Measurements from ENCODE around the gene COL3A1.

The COL3A1 gene

DNA sequence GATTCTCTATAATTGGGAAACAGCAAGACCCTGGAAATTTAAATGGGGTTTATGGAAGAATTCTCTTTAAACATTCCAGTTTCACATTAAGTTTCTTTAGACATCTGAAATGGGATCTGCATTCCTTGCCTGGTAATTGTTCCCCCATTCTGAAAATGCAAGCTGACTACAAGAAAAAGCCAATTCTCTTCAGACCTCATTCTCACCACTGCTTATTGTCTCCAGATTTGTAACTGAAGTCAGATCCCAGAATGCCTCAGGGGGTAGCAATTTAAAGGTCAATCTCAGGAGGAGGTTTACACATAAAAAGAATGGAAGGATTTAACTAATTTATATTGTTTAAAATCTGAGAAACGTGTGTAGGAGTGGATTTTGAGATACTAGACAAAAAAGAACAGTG, 41.2 kb downstream of the COL3A1 start:
- no peak for DNase-seq (ENCODE audit: low read depth)

DNA sequence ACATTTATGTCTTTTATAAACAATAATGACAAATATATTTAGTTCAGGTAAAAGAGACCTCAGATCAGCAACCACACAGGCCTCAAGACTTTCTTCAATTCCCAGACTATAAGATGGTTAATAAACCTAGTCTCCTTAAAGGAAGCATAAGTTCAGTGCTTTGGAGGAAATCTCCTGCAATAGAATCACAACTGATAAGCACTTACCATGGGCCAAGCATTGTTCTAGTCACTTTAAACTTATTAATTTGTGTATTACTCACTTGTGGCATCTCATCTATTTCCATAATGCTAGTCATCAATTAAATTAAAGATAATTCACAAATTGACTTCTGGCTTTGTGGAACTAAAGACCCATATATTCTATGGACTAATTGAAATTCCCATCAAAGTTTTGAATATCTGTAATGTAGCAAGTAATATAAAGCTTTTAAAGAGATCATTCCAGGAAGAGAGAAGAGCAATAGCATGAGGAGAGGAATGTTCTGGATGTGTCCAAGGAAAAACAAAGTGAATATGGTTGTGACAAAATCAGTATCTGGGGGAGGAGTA, 42.2 kb downstream of the COL3A1 start:
- DNase-seq (ENCODE audit: low read depth), result no peak

- DNase-seq (ENCODE audit: low read depth), result no peak
Observed at GRCh38 chr2:189018631-189019030, 44.5 kb downstream of the COL3A1 start.

DNA sequence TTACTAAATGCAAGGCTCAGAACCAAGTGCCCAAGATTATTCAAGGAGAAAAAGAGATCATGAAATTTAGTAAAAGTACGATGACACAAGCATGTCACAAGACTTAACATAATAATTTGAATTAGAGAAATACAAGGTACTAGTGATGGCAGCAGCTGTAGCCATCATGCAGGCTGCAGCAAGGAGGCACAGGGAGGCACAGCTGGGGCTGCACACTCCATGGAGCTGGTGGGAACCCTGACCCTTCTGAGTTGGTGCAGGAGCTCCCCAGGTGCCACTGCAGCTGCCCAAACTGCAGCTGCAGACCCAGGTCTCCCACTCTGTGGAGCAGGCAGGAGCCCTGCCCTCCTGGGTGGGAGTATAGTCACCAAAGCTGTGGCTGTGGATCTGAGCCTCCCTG, 46.0 kb downstream of the COL3A1 start:
- DNase-seq (ENCODE audit: low read depth), result no peak

- peak; percentile 91 for DNase-seq (ENCODE audit: low read depth)
Observed at GRCh38 chr2:189022053-189022481, 47.9 kb downstream of the COL3A1 start.

GRCh38 chr2:189022492-189022891, 48.3 kb downstream of the COL3A1 start:
- peak; percentile 94 for DNase-seq (ENCODE audit: low read depth)

- no peak for DNase-seq (ENCODE audit: low read depth)
Observed at GRCh38 chr2:189024901-189025618, 50.9 kb downstream of the COL3A1 start.

- no peak for DNase-seq (ENCODE audit: low read depth)
Observed at GRCh38 chr2:189037518-189037917, 63.3 kb downstream of the COL3A1 start.

- no peak for DNase-seq (ENCODE audit: low read depth)
Observed at GRCh38 chr2:189045836-189046235, 71.7 kb downstream of the COL3A1 start.

DNA sequence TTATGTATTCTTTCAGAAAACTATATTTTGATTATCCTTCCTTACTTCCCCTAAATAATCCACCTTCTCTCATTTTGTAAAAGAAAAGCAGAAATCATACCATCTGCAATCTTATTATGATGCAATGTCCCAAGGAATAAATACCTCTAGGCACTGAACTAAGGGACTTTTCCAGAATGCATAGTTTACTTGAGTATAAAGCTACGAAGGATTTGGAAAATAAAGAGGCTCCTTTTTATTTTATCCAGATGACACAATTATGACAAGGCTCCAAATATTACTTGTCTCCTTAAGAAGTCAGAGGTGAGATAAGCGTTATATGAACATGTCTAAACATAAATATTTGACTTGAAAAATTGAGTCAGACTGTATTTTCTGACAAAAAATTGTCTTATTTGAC, 72.1 kb downstream of the COL3A1 start:
- DNase-seq (ENCODE audit: low read depth), result no peak

DNA sequence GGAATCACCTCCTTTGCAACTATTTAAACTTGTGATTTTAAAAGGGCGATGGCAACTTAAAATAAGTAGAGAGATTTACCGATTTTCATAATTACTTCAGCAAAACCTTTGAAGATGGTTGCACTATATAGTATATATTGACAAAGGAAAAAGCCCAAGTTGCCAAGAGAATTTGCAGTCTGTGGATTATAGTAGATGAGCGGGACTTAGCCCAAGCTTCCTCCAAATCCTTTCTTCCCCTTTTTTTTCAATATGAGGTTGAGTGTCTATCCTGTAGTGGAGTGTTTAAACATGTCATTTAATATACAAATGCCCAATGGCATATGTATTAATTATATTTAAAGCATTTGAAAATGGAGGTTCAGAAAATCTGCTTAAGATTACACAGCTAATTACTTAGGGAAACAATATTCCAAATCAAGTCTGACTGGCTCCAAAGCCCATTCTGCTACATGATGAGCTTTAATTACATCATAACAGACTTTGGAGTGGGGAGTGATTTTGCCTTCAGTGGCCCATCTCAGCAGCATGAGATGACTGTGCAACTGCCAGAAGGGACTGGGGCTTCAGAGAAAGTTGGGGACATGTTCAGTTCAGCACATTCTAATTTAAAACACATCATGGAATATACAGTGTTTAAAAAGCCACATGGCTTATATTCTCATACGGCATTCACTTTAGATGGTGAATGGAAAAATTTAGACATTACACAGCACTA, 73.2 kb downstream of the COL3A1 start:
- no peak for DNase-seq (ENCODE audit: low read depth)

- no peak for DNase-seq (ENCODE audit: low read depth)
Observed at GRCh38 chr2:189048189-189048588, 74.0 kb downstream of the COL3A1 start.

DNA sequence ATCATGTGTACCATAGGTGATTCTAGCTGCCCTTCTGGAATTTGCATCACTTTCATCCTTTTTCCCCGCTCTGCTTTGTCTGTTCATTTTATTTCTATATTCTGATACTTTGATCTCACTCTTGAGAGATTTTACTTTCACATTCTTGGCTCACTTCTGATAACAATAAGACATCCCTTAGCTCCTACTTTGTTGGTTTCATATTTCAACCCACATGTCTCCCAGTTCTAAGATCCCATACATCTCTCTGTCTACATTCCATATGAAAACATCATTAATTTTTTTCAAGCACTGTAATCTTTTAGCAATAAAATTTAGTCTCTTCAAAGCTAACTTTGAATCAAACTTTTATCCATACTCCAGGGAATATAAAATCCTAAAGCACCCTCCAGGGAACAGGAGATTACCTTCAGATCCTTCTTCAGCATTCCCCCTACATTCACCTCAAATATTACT, 75.6 kb downstream of the COL3A1 start:
- no peak for DNase-seq (ENCODE audit: low read depth)

DNA sequence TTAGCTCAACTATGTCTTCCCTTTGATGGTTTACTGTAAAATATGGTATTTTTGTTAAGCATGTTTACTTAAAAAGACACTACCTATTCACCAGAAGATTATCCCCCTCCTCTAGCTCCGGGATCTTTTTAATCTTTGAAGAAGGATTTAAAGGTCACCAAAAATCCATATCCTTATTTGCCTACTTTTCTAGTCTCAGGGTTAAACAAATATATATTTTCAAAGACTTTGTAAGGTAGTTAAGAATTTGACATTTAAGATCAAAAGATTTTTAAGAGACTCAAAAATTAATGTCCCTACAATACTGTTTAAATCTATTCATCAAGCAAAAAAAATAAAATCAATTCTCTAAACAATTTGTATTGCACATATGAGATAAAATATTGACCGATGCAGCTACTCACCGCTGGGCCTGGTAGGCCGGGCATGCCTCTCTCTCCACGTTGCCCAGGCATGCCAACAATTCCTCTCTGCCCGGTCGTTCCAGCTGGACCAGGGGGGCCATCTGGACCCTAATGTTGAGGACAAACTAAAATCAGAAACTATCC, 76.1 kb downstream of the COL3A1 start:
- no peak for DNase-seq (ENCODE audit: low read depth)

DNA sequence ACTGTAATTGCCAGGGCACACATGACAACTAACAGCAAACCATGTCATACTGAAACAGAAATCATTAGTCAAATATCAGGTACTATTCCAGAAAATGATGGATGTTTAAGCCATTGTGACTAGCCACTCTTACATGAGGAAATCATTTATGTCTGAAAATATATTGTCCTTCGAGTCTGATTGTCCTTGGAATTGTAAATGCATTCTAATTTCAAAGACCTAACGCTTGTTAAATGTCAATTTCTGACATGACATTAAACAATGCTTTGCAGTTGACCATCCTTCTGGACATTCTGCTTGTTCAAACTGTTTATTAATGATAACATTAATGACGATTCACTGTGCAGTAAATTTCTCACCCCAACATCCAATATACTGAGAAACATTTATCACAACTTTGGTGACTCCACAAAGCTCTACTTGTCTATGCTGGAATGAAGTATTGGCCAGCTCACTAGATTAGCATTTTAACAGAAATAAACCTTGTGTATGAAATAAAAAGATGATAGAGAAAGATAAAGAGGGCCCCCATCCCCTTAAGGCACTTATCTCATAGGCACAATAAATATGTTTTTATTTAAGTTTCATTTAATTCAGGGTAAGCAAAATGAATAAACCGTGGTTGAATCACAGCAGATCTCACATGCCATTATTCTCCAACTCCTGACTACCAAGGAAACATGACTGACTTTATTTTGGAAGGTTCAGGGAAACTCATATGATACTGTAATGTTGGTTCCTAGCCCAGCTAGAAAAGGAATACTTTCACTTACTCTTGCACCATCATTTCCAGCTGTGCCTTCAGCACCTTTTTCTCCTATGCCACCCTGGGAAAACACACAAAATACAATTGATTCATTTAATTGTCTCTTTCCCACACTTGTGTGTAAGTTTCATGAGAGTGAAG, 82.3 kb downstream of the COL3A1 start:
- no peak for DNase-seq (ENCODE audit: low read depth)

DNA sequence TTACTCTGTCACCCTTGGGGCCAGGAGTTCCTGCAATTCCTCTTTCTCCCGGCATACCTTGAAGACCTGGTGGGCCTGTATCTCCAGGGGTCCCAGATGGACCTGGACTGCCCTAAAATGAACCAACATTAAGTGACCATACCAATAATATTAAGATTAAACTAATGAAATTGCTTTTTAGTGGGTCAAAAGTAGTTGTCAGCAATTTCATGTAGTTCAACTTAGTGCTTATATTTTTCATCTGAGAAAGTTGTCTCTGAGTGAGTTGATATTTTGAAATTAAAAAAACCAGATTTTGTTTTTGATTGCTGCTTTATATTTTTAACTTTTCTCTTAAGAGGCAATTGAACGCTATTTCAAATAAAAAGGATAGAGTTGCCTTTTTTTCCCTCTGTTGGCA, 83.1 kb downstream of the COL3A1 start:
- DNase-seq (ENCODE audit: low read depth), result no peak

GRCh38 chr2:189060096-189060642, 86.0 kb downstream of the COL3A1 start:
- DNase-seq (ENCODE audit: low read depth), result no peak

All from fibroblast of the conjunctiva (primary cell).